IMR-90 (cell line): ENCODE data around the gene EIF4EBP2. TPM values are rescaled to one million over a fixed set of nuclear protein-coding genes. Genes with fewer than 3 reads are reported as not detected.

ENCODE experiments used
- ATAC-seq: fragments of 200-7000 bp; cut with Tn5 transposase; 2 replicates; pipeline ENCODE4 v1.9.1; 2020; ENCODE audit warnings: low read depth, mild to moderate bottlenecking, moderate library complexity
- BruUV-seq: library from RNA; stranded (reverse); fragments of 400-500 nt; replicated peaks from 2 replicates; lab custom pipeline; 2021; lab: Mats Ljungman, UMichigan
- CTCF ChIA-PET: fragments of 300-600 bp; formaldehyde crosslinking; extraction: SDS; loops from one replicate; lab custom pipeline; 2021; ENCODE audit warnings: antibody characterized with exemption; lab: Yijun Ruan, JAX
- POLR2A ChIA-PET: fragments of 300-600 bp; sonication (Branson Sonifier 250); formaldehyde crosslinking; loops from one replicate; lab custom pipeline; 2022; ENCODE audit warnings: antibody characterized with exemption; ENCODE audit not compliant: unreplicated experiment; lab: Charles Lee
- DNase-seq: peaks from one replicate; pipeline ENCODE4 v3.0.0; 2013
- H2AFZ ChIP-seq: replicated peaks from 2 replicates; pipeline ENCODE3; 2013; ENCODE audit warnings: low read length, mild to moderate bottlenecking; ENCODE audit not compliant: poor library complexity
- H2AK5ac ChIP-seq: 2 replicates; pipeline ENCODE4 v1.6.1; 2013; ENCODE audit warnings: low read depth, low read length, inconsistent platforms
- H2AK9ac ChIP-seq: replicated peaks from 2 replicates; pipeline ENCODE3; 2013; ENCODE audit warnings: mild to moderate bottlenecking, low read depth, low read length, moderate library complexity; ENCODE audit not compliant: poor library complexity
- H2BK120ac ChIP-seq: 2 replicates; pipeline ENCODE4 v1.6.1; 2013; ENCODE audit warnings: low read depth, low read length, inconsistent platforms
- H2BK15ac ChIP-seq: 3 replicates; pipeline ENCODE4 v1.6.1; 2013; ENCODE audit warnings: low read depth, low read length, inconsistent platforms
- H2BK20ac ChIP-seq: 2 replicates; pipeline ENCODE4 v1.6.1; 2013; ENCODE audit warnings: low read depth, mild to moderate bottlenecking, inconsistent platforms, low read length, moderate library complexity
- H2BK5ac ChIP-seq: 2 replicates; pipeline ENCODE4 v1.6.1; 2013; ENCODE audit warnings: mild to moderate bottlenecking, low read depth, low read length, inconsistent platforms; ENCODE audit not compliant: poor library complexity, severe bottlenecking
- H3K14ac ChIP-seq: replicated peaks from 2 replicates; pipeline ENCODE4 v1.6.1; 2013; ENCODE audit warnings: low read depth, low read length, inconsistent platforms
- H3K18ac ChIP-seq: 2 replicates; pipeline ENCODE4 v1.6.1; 2013; ENCODE audit warnings: low read depth, low read length, control low read depth
- H3K23ac ChIP-seq: 2 replicates; pipeline ENCODE4 v1.6.1; 2013; ENCODE audit warnings: low read depth, low read length, inconsistent platforms
- H3K27ac ChIP-seq: 2 replicates; pipeline ENCODE4 v1.5.1; 2013; ENCODE audit warnings: mild to moderate bottlenecking, control low read depth, low read length; ENCODE audit not compliant: insufficient read depth
- H3K27me3 ChIP-seq: 2 replicates; pipeline ENCODE4 v1.6.1; 2013; ENCODE audit warnings: low read length; ENCODE audit not compliant: control insufficient read depth, insufficient read depth
- H3K36me3 ChIP-seq: 2 replicates; pipeline ENCODE4 v1.6.1; 2013; ENCODE audit warnings: low read length, mixed read lengths; ENCODE audit not compliant: control insufficient read depth, insufficient read depth
- H3K4ac ChIP-seq: 2 replicates; pipeline ENCODE4 v1.6.1; 2013; ENCODE audit warnings: low read depth, low read length, inconsistent platforms
- H3K4me1 ChIP-seq: 2 replicates; pipeline ENCODE4 v1.6.1; 2013; ENCODE audit warnings: low read length, mixed read lengths; ENCODE audit not compliant: control insufficient read depth, insufficient read depth
- H3K4me2 ChIP-seq: 2 replicates; pipeline ENCODE4 v1.6.1; 2013; ENCODE audit warnings: low read depth, mild to moderate bottlenecking, control low read depth, low read length, moderate library complexity
- H3K4me3 ChIP-seq: 2 replicates; pipeline ENCODE4 v1.5.1; 2013; ENCODE audit warnings: low read depth, mild to moderate bottlenecking, control low read depth, low read length, moderate library complexity; ENCODE audit not compliant: insufficient read depth
- H3K56ac ChIP-seq: 2 replicates; pipeline ENCODE4 v1.6.1; 2013; ENCODE audit warnings: low read length, inconsistent platforms; ENCODE audit not compliant: insufficient read depth; ENCODE audit errors: extremely low read depth
- H3K79me1 ChIP-seq, 2 experiments: 2 replicates each; pipeline ENCODE4 v1.6.1; 2013; ENCODE audit warnings: low read length in 2 of 2, inconsistent platforms in 1 of 2, low read depth in 1 of 2
- H3K9ac ChIP-seq: 2 replicates; pipeline ENCODE4 v1.6.1; 2013; ENCODE audit warnings: low read depth, low read length, control low read depth
- H3K9me1 ChIP-seq: 2 replicates; pipeline ENCODE4 v1.6.1; 2013; ENCODE audit warnings: low read length, inconsistent platforms; ENCODE audit not compliant: insufficient read depth
- H3K9me3 ChIP-seq: 2 replicates; pipeline ENCODE4 v1.6.1; 2013; ENCODE audit warnings: low read length; ENCODE audit not compliant: control insufficient read depth, insufficient read depth
- H4K20me1 ChIP-seq: 2 replicates; pipeline ENCODE4 v1.6.1; 2013; ENCODE audit warnings: low read length, inconsistent platforms; ENCODE audit not compliant: insufficient read depth
- H4K5ac ChIP-seq: 2 replicates; pipeline ENCODE4 v1.6.1; 2013; ENCODE audit warnings: mild to moderate bottlenecking, low read depth, low read length, control low read depth
- H4K8ac ChIP-seq, 2 experiments: 2 replicates each; pipeline ENCODE4 v1.6.1; 2013; ENCODE audit warnings: low read depth in 2 of 2, low read length in 2 of 2, control low read depth in 1 of 2, inconsistent platforms in 1 of 2
- H4K91ac ChIP-seq: 2 replicates; pipeline ENCODE4 v1.6.1; 2013; ENCODE audit warnings: low read depth, low read length, inconsistent platforms; ENCODE audit not compliant: insufficient read depth
- BHLHE40 ChIP-seq: fragments of 150-350 bp; IDR thresholded peaks from 2 replicates; pipeline ENCODE4 v1.6.1; 2016; ENCODE audit warnings: mild to moderate bottlenecking, low read depth, low read length
- CEBPB ChIP-seq: IDR thresholded peaks from 2 replicates; pipeline ENCODE4 v1.6.1; 2012; ENCODE audit warnings: low read depth, low read length, improper control_type of control experiment
- CHD1 ChIP-seq: IDR thresholded peaks from 2 replicates; pipeline ENCODE4 v1.6.1; 2012; ENCODE audit warnings: low read depth, low read length, improper control_type of control experiment
- CTCF ChIP-seq: conservative IDR thresholded peaks from 2 replicates; pipeline ENCODE4 v1.5.1; 2012; ENCODE audit warnings: mild to moderate bottlenecking, low read depth, low read length, improper control_type of control experiment
- FOS ChIP-seq: fragments of 150-350 bp; IDR thresholded peaks from 2 replicates; pipeline ENCODE4 v1.6.1; 2016; ENCODE audit warnings: low read depth, low read length
- MAFK ChIP-seq: IDR thresholded peaks from 2 replicates; pipeline ENCODE4 v1.6.1; 2012; ENCODE audit warnings: low read depth, low read length, improper control_type of control experiment
- MAZ ChIP-seq: IDR thresholded peaks from 2 replicates; pipeline ENCODE4 v1.6.1; 2012; ENCODE audit warnings: low read depth, mild to moderate bottlenecking, low read length, improper control_type of control experiment, moderate library complexity, borderline replicate concordance
- MXI1 ChIP-seq: IDR thresholded peaks from 2 replicates; pipeline ENCODE4 v1.6.1; 2012; ENCODE audit warnings: low read depth, mild to moderate bottlenecking, low read length, moderate library complexity, borderline replicate concordance
- POLR2A ChIP-seq: IDR thresholded peaks from 2 replicates; pipeline ENCODE4 v1.6.1; 2012; ENCODE audit warnings: mild to moderate bottlenecking, low read depth, low read length
- RAD21 ChIP-seq: IDR thresholded peaks from 2 replicates; pipeline ENCODE4 v1.6.1; 2012; ENCODE audit warnings: low read length, improper control_type of control experiment
- SMC3 ChIP-seq: fragments of 150-350 bp; IDR thresholded peaks from 2 replicates; pipeline ENCODE4 v1.6.1; 2016; ENCODE audit warnings: low read depth, mild to moderate bottlenecking, antibody characterized with exemption, low read length, moderate library complexity
- WGBS, 2 experiments: methylation state at CpG; one replicate each; pipeline versions ENCODE4 v1.1.5 to v1.1.7; 2013; ENCODE audit warnings: missing lambda C conversion rate in 2 of 2; ENCODE audit not compliant: insufficient read length in 1 of 2; ENCODE audit errors: extremely low coverage in 2 of 2; 5-methylcytosine and 5-hydroxymethylcytosine counted together
- dilution Hi-C: fragments of 300-500 bp; cut with HindIII; formaldehyde crosslinking; loops from one replicate; pipeline ENCODE4 v1.14.3; 2018; ENCODE audit warnings: low sequenced_read_pairs; ENCODE audit not compliant: unreplicated experiment
- in situ Hi-C: fragments of 300-500 bp; cut with MboI; formaldehyde crosslinking; loops from 3 replicates; pipeline ENCODE4 v1.14.3; 2019; ENCODE audit warnings: low sequenced_read_pairs, inconsistent platforms, mixed read lengths
- intact Hi-C: fragments of 100-400 bp; cut with micrococcal nuclease; formaldehyde crosslinking; loops from 2 replicates; pipeline ENCODE4 v1.10.0; 2022
- polyA plus RNA-seq, 3 experiments: library from polyadenylated mRNA; depleted of rRNA; stranded (reverse); fragments of >200 nt; gene quantifications; 2 replicates each; pipeline ENCODE4 v1.2.3, GENCODE V29; 2012; ENCODE audit warnings: low replicate concordance in 1 of 3
- total RNA-seq: library from RNA; depleted of rRNA; stranded (reverse); fragments of >200 nt; gene quantifications from 2 replicates; pipeline ENCODE4 v1.2.3, GENCODE V29; 2012
- TF ChIP-seq, protein P1 (sequence below): fragments of 150-350 bp; IDR thresholded peaks from 2 replicates; pipeline ENCODE4 v1.6.1; 2017; ENCODE audit warnings: mild to moderate bottlenecking, antibody characterized with exemption, low read length, low read depth
- TF ChIP-seq, protein P2 (sequence below): fragments of 150-350 bp; IDR thresholded peaks from 2 replicates; pipeline ENCODE4 v1.6.1; 2016; ENCODE audit warnings: low read depth, mild to moderate bottlenecking, low read length, moderate library complexity, borderline replicate concordance

Gene EIF4EBP2
- total and polyA plus RNA-seq, 2 of the 4 experiments (the other 2 are of a cell fraction) = 13.7 to 15.6 TPM

- BruUV-seq = no TSS peak
- ATAC-seq = no peak
- CTCF ChIA-PET = no interaction called here
- no peak overlapping the region for H2BK120ac ChIP-seq
- H4K8ac ChIP-seq = no peak overlapping the region
- H3K56ac ChIP-seq = no peak overlapping the region
- no peak overlapping the region for H4K91ac ChIP-seq
- no peaks in the 10 kb centered on the region for H3K36me3 ChIP-seq
- no peak overlapping the region for H2AFZ ChIP-seq
- H3K27me3 ChIP-seq = peaks cover 82% of the 10 kb centered on the region
- TF ChIP-seq CEBPB = no peak
- TF ChIP-seq, protein P1, sequence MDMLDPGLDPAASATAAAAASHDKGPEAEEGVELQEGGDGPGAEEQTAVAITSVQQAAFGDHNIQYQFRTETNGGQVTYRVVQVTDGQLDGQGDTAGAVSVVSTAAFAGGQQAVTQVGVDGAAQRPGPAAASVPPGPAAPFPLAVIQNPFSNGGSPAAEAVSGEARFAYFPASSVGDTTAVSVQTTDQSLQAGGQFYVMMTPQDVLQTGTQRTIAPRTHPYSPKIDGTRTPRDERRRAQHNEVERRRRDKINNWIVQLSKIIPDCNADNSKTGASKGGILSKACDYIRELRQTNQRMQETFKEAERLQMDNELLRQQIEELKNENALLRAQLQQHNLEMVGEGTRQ = no peak
- no peak for TF ChIP-seq SMC3
- no peak for TF ChIP-seq FOS
- no peak for TF ChIP-seq RAD21
- TF ChIP-seq CTCF = no peak
- TF ChIP-seq MXI1 = no peak
- no peak for TF ChIP-seq CHD1
- TF ChIP-seq POLR2A = no peak
- TF ChIP-seq BHLHE40 = no peak
- no peak for TF ChIP-seq MAFK
- TF ChIP-seq, protein P2, sequence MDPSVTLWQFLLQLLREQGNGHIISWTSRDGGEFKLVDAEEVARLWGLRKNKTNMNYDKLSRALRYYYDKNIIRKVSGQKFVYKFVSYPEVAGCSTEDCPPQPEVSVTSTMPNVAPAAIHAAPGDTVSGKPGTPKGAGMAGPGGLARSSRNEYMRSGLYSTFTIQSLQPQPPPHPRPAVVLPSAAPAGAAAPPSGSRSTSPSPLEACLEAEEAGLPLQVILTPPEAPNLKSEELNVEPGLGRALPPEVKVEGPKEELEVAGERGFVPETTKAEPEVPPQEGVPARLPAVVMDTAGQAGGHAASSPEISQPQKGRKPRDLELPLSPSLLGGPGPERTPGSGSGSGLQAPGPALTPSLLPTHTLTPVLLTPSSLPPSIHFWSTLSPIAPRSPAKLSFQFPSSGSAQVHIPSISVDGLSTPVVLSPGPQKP = no peak
- TF ChIP-seq MAZ = no peak
- H2AK9ac ChIP-seq = no peak overlapping the region
- in situ Hi-C loops (no loop called here), intact Hi-C loops (no loop called here), dilution Hi-C loops (no loop called here)
- H2BK5ac ChIP-seq = no peak overlapping the region
- no peak overlapping the region for H3K9ac ChIP-seq
- H3K27ac ChIP-seq = no peak overlapping the region
- no peaks in the 10 kb centered on the region for H3K79me1 ChIP-seq
- H3K14ac ChIP-seq = no peak overlapping the region
- no peak overlapping the region for H3K4ac ChIP-seq
- no peak for DNase-seq
- no peak overlapping the region for H2BK20ac ChIP-seq
- H3K4me1 ChIP-seq = no peaks in the 10 kb centered on the region
- H3K9me3 ChIP-seq = no peaks in the 10 kb centered on the region
- 33% methylated on average over 1 of the region's 7 CpGs; no CpG with 5 or more reads in 1 of the 2 experiments for WGBS, 2 experiments
- H4K5ac ChIP-seq = no peak overlapping the region
- no peaks in the 10 kb centered on the region for H4K20me1 ChIP-seq
- H3K23ac ChIP-seq = no peak overlapping the region
- POLR2A ChIA-PET = no interaction called here
- no peak overlapping the region for H3K4me3 ChIP-seq
- H2AK5ac ChIP-seq = no peak overlapping the region
- no peak overlapping the region for H3K18ac ChIP-seq
- no peak overlapping the region for H3K4me2 ChIP-seq
- H2BK15ac ChIP-seq = no peak overlapping the region
- no peaks in the 10 kb centered on the region for H3K9me1 ChIP-seq
These were observed 72.5 kb downstream of the EIF4EBP2 start for GRCh38 chr10:70476249-70477035.
